ENCODE results near the gene MEAF6.

MEAF6 gene

GRCh38 chr1:37482796-37483744, 31.5 kb downstream of the MEAF6 start:
- DNase-seq: no peak

GRCh38 chr1:37482004-37482785, 32.4 kb downstream of the MEAF6 start:
- DNase-seq: no peak

GRCh38 chr1:37481289-37482003, 33.1 kb downstream of the MEAF6 start:
- no peak for DNase-seq

GRCh38 chr1:37480581-37481288, 33.8 kb downstream of the MEAF6 start:
- no peak for DNase-seq

GRCh38 chr1:37480125-37480466, 34.5 kb downstream of the MEAF6 start:
- no peak for DNase-seq

- peak; percentile 95 for DNase-seq
Observed at GRCh38 chr1:37479255-37480124, 35.1 kb downstream of the MEAF6 start.

- DNase-seq: no peak
Observed at GRCh38 chr1:37478890-37479254, 35.7 kb downstream of the MEAF6 start.

GRCh38 chr1:37478451-37478881, 36.1 kb downstream of the MEAF6 start:
- no peak for DNase-seq

GRCh38 chr1:37477946-37478345, 36.6 kb downstream of the MEAF6 start:
- no peak for DNase-seq

GRCh38 chr1:37477198-37477931, 37.2 kb downstream of the MEAF6 start:
- DNase-seq: peak; percentile 53

- DNase-seq: no peak
Observed at GRCh38 chr1:37476460-37477197, 37.9 kb downstream of the MEAF6 start.

GRCh38 chr1:37476087-37476452, 38.5 kb downstream of the MEAF6 start:
- DNase-seq: no peak

GRCh38 chr1:37475380-37476086, 39.0 kb downstream of the MEAF6 start:
- DNase-seq: no peak

GRCh38 chr1:37474697-37475379, 39.7 kb downstream of the MEAF6 start:
- no peak for DNase-seq

- peak; percentile 94 for DNase-seq
Observed at GRCh38 chr1:37474046-37474696, 40.4 kb downstream of the MEAF6 start, which contains the start of gene ZC3H12A. Gene ZC3H12A, plus strand, starts transcription at chr1:37474580. Its CDS starts 917 bp downstream, at chr1:37475497.

GRCh38 chr1:37473431-37474045, 41.0 kb downstream of the MEAF6 start:
- DNase-seq: peak; percentile 60

GRCh38 chr1:37472994-37473393, 41.6 kb downstream of the MEAF6 start:
- DNase-seq: no peak

- no peak for DNase-seq
Observed at GRCh38 chr1:37472281-37472680, 42.3 kb downstream of the MEAF6 start.
